ENCODE measurements around the gene ELOF1.
"Not testable (repeated sequence)": the region's sequence is repeated elsewhere in the genome, so short reads cannot be mapped to it uniquely, and the experiment has no call there.

Gene ELOF1

DNA sequence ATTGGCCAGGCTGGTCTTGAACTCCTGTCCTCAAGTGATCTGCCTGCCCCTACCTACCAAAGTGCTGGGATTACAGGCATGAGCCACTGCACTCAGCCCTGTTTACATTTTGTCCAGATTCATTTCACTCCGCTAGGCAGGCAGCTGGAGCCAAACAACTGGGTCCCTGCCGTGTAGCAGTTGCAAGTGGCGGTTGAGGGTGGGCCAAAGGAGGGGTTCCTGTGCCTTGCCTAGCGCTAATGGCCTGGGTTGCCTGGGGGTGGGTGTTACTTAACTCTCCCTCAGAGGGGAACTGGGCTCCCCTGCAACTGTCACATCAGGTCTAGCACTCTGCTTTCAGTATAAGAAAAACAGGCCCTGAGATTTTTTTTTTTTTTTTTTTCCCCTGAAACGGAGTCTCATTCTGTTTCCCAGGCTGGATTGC, 11.0 kb upstream of the ELOF1 start:
- DNase-seq (ENCODE audit: low read depth), result no peak

GRCh38 chr19:11566164-11566563, 7.1 kb upstream of the ELOF1 start:
- no peak for DNase-seq (ENCODE audit: low read depth)

- not testable (repeated sequence) for DNase-seq (ENCODE audit: low read depth)
These were observed 6.6 kb upstream of the ELOF1 start for GRCh38 chr19:11565649-11565980.

DNA sequence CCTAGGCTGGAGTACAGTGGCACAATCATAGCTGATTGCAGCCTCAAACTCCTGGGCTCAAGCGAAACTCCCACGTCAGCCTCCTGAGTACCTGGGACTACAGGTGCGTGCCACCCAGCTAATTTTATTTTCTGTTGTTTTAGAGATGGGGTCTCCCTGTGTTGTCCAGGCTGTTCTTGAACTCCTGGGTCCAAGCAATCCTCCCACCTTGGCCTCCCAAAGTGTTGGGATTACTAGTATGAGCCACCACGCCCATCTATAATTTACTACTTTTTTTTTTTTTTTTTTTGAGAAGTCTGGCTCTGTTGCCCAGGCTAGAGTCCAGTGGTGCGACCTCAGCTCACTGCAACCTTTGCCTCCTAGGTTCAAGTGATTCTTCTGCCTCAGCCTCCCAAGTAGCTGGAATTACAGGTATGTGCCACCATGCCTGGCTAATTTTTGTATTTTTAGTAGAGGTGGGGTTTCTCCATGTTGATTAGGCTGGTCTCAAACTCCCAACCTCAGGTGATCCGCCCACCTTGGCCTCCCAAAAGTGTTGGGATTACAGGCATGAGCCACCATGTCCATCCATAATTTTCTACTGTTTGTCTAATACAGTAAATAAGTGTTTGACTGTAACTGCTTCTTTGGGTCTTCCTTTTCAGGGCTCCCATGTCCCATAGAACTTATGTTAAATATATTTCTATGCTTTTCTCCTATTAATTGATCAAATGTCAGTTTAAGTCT, 5.2 kb upstream of the ELOF1 start:
- DNase-seq (ENCODE audit: low read depth), result not testable (repeated sequence)

GRCh38 chr19:11563532-11563931, 4.5 kb upstream of the ELOF1 start:
- no peak for DNase-seq (ENCODE audit: low read depth)

- DNase-seq (ENCODE audit: low read depth), result peak; percentile 17
These were observed 1.5 kb upstream of the ELOF1 start for GRCh38 chr19:11560404-11561051.

DNA sequence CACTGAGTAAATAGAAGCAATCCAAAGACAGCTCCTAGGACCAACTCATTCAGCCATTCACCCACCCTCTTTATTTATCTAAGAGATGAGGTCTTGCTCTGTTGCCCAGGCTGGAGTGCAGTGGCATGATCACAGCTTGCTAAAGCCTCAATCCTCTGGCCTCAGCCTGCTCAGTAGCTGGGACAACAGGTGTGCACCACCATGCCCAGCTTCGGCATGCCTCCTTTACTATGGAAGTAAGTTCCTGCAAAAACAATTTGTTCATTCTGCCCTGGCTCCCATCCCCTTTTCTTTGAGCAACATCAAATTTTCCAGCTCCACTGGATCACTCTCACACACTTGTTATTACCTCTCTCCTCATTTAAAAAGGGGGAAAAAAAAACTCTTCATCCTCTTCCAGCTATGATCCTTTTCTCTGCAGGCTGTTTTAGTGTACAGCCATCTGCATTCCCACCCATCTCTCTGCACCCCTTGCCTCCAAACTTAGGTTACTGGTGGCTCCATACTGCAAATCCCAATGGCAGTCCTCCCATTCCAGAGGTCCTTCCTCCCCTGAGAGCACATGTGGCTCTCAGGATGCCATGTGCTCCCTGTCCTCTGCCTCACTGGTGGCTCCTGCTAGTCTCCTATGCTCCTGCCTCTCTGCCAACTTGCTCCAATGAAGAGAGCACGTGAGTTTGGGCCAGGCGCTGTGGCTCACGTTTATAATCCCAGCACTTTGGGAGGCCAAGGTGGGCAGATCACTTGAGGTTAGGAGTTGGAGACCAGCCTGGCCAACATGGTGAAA, 2.2 kb downstream of the ELOF1 start:
- no peak for DNase-seq (ENCODE audit: low read depth)

DNA sequence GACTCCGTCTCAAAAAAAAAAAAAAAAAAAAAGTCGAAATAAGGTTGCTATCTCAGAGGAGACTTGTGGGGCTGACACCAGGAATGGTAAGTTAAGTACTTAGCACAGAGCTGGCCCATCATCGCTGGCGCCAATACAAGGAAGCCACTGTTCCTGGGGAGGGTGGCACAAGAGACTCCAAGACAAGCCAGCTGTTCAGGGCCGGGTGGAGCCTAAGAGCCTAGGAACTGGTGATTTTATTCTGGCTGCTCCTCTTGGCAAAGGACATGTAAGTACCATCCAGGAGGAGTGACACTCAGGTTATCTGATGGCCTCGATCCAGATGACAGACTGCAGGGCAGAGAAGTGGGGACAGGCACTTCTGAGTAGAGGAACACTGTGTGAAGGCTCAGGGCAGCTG, 3.8 kb downstream of the ELOF1 start:
- DNase-seq (ENCODE audit: low read depth), result no peak

DNA sequence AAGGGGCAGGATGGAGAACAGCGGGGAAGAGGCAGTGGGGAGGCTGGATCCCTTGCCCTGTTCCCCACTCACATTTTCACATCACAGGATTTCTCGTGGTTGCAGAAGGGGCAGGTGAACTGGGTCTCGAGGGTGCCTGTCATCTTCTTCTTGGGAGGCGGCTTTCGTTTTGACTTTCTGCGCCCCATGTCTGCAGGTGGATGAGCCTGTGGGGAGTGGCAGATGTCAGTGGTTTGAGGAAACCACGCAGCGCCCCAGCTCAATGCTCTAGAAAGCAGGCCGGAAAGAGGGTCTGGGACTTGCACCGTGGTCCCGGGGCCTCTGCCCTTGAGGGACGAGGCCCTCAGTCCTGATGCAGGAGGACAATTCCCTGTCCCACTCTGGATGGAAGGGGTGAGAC, 4.9 kb downstream of the ELOF1 start:
- DNase-seq (ENCODE audit: low read depth), result no peak

DNA sequence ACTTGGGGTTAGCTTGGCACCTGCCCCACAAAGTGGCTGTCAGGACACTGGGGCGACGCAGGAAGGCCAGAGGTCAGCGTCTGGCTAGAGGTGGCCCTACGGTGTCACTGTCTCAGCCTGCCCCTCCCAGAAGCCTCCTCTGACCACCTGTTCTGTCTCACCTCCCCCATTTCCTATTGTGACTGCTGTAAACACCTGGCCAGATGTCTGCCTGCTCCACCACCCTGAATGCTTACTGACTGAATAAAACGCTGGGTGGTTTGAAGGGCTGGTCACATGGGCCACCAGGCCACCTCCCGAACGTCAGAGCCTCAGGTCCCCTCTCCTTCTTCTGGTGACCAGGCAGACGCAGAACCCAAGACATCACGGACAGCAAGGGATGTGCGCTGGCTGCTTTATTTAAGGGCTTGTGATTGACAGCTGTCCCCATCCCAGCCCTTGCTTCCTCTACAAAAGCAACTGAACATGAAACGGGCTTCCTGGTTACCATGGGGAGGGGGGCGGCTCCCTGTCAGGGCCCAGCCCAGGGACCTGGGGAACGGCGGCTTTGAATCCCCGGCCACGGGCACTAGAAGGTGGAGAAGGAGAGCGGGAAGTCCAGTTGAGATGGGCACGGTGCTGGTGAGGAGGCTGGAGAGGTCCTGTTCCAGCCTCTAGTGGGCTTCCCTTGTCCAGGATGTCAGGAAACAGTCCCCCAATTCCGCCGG, 6.2 kb downstream of the ELOF1 start:
- no peak for DNase-seq (ENCODE audit: low read depth)

GRCh38 chr19:11551603-11552235, 7.3 kb downstream of the ELOF1 start:
- DNase-seq (ENCODE audit: low read depth), result no peak

DNA sequence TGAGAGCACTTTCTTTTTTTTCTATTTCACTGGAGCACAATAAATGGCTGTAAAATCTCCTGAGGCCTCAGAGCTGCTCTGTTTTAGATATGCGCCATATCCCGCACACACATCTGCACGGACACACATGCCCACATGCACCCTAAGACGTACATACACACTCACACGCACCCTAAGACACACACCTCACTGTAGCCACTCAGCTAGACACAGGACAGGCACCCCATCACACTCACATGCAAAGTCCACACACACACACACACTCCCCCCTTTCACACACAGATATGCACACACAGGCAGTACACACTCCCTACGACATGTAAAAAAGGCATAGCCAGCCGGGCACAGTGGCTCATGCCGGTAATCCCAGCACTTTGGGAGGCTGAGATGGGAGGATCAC, 8.8 kb downstream of the ELOF1 start:
- no peak for DNase-seq (ENCODE audit: low read depth)

GRCh38 chr19:11549386-11549953, 9.6 kb downstream of the ELOF1 start:
- no peak for DNase-seq (ENCODE audit: low read depth)

DNA sequence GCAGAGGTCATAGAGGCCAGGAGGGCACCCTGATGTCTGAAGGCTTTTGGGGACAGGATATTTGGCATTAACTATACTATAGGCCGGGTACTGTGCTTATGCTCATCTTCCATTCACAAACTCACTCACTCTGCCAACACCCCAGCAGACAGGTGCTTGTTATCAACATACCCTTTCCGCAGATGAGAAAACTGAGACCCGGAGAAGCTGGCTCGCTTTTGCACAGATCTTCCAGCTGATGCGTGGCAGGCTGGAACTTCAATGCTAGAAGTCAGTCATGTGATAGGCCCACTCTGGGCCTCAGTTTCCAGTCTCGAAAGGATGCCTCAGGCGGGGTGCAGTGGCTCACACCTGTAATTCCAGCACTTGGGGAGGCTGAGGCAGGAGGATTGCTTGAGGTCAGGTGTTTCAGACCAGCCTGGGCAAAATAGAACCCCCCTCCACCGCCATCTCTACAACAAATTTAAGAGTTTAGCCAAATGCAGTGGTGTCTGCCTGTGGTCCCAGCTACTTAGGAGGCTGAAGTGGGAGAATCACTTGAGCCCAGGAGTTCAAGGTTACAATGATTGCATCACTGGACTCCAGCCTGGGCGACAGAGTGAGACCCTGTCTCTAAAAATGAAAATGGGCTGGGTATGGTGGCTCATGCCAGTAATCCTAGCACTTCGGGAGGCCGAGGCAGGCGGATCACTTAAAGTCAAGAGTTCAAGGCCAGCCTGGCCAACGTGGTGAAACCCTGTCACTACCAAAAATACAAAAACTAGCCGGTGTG, 10.9 kb downstream of the ELOF1 start:
- no peak for DNase-seq (ENCODE audit: low read depth)

DNA sequence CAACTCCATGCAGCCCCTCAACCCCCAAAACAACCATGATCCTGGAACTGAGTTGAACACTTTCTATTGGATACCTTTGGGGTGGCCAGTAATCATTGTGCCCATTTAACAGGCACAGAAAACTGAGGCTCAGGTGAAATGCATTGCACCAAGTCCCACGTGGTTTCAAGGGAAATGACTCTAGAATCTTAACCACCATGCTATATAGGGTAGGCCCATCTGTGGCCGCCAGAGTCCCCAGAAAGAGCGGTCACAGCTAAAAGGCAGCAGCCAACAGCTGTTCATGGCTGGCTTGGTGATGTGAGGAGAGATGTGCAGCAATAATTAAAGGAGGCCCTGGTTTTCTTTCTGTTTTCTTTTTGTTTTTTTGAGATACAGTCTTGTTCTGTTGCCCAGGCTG, 17.8 kb downstream of the ELOF1 start:
- DNase-seq (ENCODE audit: low read depth), result no peak

DNA sequence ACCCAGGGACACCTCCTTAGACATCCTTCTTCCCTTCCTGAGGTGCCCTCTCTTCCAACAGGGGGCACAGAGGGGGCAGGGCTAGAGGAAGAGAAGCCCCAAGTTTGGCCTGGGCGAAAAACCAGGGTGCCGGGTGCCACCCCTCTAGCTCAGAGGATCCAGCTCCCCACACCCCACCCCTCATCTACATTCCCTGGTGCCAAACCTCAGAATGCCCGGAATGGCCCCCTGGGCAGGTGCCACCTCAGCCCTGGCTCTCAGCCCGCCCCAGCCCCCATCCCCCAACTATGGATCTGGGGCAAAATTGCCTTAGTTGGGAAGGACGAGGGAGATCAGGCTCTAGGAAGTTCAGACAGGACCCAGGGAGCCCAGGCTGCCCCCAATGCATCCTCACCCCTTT, 18.4 kb downstream of the ELOF1 start:
- DNase-seq (ENCODE audit: low read depth), result no peak

- no peak for DNase-seq (ENCODE audit: low read depth)
These were observed 19.3 kb downstream of the ELOF1 start for GRCh38 chr19:11539495-11540365.

DNA sequence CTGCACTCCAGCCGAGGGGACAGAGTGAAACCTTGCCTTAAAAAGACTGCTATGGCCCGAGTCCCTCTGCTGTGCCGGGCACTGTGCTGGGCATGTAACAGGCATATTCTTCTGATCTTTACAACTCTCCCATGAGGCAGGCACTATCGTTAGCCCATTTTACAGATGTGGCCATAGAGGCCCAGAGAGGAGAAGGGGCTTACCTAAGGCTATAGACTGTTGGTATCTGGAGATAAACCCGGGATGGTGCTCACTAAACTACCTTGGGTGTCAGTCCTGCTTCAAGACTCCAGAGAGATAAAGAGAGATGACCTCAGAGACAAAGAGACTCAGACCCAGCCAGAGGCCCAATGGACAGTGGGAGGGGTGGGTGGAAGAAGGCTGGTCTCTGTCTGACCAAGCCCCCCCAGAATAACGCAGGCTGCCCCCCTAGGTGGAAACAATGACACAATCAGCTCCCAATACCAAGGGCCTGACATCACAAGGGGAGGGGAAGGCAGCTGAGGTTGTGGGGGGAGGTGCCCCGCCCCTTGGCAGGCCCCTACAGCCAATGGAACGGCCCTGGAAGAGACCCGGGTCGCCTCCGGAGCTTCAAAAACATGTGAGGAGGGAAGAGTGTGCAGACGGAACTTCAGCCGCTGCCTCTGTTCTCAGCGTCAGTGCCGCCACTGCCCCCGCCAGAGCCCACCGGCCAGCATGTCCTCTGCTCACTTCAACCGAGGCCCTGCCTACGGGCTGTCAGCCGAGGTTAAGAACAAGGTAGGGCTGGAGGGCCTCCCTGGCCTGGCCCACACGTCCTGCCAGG, 20.6 kb downstream of the ELOF1 start, which contains the start of gene CNN1:
Gene CNN1, plus strand, starts transcription at position 620 of the 805 bp plus-strand sequence. Its CDS starts 77 bp downstream, at position 697.
- DNase-seq (ENCODE audit: low read depth), result no peak
